Peyer's patch (tissue), 4 donors: ENCODE data around the gene CELF2. TPM values are rescaled to one million over a fixed set of nuclear protein-coding genes. Genes with fewer than 3 reads are reported as not detected.

ENCODE experiments used
- DNase-seq, 3 donors: peaks; one replicate each; pipeline ENCODE4 v3.0.0-alpha.2; 2017 to 2019
- H3K27ac ChIP-seq, 4 donors: fragments of 200-600 bp; sonication (generic); one replicate each; pipeline ENCODE4 v1.5.1; 2016 to 2019
- H3K27me3 ChIP-seq, 2 donors: fragments of 200-600 bp; sonication (generic); one replicate each; pipeline ENCODE4 v1.5.1; 2019
- H3K36me3 ChIP-seq, 3 donors: fragments of 200-600 bp; sonication (generic); one replicate each; pipeline ENCODE4 v1.5.1; 2016 to 2019
- H3K4me1 ChIP-seq, 4 donors: fragments of 200-600 bp; sonication (generic); one replicate each; pipeline ENCODE4 v1.5.1; 2016 to 2019
- H3K4me3 ChIP-seq, 4 donors: fragments of 200-600 bp; sonication (generic); 1 replicate in 3 of 4; 2 replicates in 1 of 4; pipeline ENCODE4 v1.5.1; 2016 to 2019; ENCODE audit warnings: mild to moderate bottlenecking in 1 of 4
- H3K9me3 ChIP-seq, 4 donors: fragments of 200-600 bp; sonication (generic); one replicate each; pipeline ENCODE4 v1.5.1; 2016 to 2019; ENCODE audit warnings: mild to moderate bottlenecking in 1 of 4
- POLR2A ChIP-seq, 2 donors: fragments of 450-650 bp; IDR thresholded peaks; one replicate each; pipeline ENCODE4 v1.5.1; 2017; ENCODE audit warnings: antibody characterized with exemption in 2 of 2, mild to moderate bottlenecking in 2 of 2, moderate library complexity in 2 of 2
- total RNA-seq, 4 donors: library from RNA; depleted of rRNA; stranded (reverse); fragments of >200 nt; gene quantifications; one replicate each; pipeline ENCODE4 v1.1.0, GENCODE V29; 2016
- TF ChIP-seq, protein P1 (sequence below), 6 experiments: fragments of 450-650 bp in 4 of 6; fragments of 200-600 bp in 2 of 6; sonication (generic) in 1 of 6; IDR thresholded peaks; one replicate each; pipeline ENCODE4 v1.5.1; 2017 to 2019; ENCODE audit warnings: antibody characterized with exemption in 6 of 6, mild to moderate bottlenecking in 3 of 6, moderate library complexity in 1 of 6

The CELF2 gene
- total RNA-seq, 4 donors from 2014 or later, result 20.5 to 110 (median 40.7) TPM

GRCh38 chr10:11240641-11241040 is 223.0 kb downstream of the CELF2 start:
- Histone ChIP-seq H3K36me3 (no peaks in the 10 kb centered on the region), H3K9me3 (no peaks in the 10 kb centered on the region), H3K4me1 (peaks cover 0 to 29% (median 21%) of the 10 kb centered on the region in 4 donors), H3K27ac (no peak overlapping the region), H3K27me3 (no peaks in the 10 kb centered on the region), H3K4me3 (no peak overlapping the region)
- TF ChIP-seq, protein P1, sequence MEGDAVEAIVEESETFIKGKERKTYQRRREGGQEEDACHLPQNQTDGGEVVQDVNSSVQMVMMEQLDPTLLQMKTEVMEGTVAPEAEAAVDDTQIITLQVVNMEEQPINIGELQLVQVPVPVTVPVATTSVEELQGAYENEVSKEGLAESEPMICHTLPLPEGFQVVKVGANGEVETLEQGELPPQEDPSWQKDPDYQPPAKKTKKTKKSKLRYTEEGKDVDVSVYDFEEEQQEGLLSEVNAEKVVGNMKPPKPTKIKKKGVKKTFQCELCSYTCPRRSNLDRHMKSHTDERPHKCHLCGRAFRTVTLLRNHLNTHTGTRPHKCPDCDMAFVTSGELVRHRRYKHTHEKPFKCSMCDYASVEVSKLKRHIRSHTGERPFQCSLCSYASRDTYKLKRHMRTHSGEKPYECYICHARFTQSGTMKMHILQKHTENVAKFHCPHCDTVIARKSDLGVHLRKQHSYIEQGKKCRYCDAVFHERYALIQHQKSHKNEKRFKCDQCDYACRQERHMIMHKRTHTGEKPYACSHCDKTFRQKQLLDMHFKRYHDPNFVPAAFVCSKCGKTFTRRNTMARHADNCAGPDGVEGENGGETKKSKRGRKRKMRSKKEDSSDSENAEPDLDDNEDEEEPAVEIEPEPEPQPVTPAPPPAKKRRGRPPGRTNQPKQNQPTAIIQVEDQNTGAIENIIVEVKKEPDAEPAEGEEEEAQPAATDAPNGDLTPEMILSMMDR (IDR thresholded peaks at IDR 0.05), result no peak
- TF ChIP-seq POLR2A (IDR thresholded peaks at IDR 0.05), result no peak
- no peak for DNase-seq

DNA sequence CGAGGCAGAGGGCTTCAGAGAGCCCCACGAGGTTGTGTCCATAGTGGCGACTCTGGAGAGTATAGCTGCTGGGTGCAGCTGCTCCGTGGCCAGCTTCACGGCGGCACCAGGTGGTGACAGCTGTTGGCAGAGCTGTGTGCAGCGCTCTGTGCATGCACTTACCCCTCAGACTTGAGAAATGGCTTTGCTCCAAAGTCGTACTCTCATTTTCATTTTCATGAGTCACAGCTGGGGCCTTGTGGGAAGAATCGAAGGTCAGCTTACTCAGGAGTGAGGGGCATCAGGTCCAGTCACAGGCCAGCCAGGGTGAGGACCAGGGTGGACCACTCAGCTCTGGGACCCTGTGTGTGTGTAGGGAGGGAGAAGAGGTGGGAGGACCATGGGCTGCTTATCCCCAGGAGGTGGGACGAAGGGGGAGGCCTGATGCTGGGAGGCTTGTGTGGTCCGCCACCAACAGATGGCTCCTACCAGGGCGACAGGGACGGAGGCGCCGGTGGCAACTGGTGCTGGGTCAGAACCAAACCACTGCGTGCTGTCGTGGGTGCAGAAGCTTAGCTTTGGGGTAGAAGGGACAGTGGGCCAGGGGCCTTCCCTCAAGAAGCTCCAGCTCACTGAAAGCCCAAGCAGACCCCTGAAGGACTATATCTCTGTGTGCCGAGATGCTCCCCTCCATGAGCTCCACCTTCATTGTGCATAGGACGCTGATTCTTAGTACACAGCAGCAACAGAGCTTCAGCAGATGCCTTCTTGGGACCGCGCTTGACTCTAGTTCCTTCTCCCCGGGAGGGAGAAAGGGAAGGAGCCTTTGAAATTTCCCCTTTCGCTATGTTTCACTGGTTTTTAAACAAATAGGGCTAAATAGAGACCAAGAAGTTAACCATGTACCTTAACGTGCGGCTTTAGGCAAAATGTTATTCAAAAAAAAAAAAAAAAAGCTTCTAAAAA is 225.0 kb downstream of the CELF2 start:
- H3K36me3 ChIP-seq, result peaks cover 0 to 2% (median 0%) of the 10 kb centered on the region in 3 donors
- peaks cover 0 to 38% (median 27%) of the 10 kb centered on the region in 4 donors for H3K4me1 ChIP-seq
- H3K27ac ChIP-seq, result peak overlapping the region in 3 of 4 donors; percentile 17 to 71 (median 23)
- peak in 2 of 3 donors; percentile 69 to 74 for DNase-seq
- no peaks in the 10 kb centered on the region for H3K9me3 ChIP-seq
- no peak for TF ChIP-seq POLR2A (IDR thresholded peaks at IDR 0.05)
- TF ChIP-seq, protein P1 (IDR thresholded peaks at IDR 0.05), result no peak
- no peaks in the 10 kb centered on the region for H3K27me3 ChIP-seq
- H3K4me3 ChIP-seq, result peak overlapping the region in 1 of 4 donors; percentile 4

GRCh38 chr10:11243425-11244222 is 226.0 kb downstream of the CELF2 start:
- no peaks in the 10 kb centered on the region for H3K9me3 ChIP-seq
- H3K36me3 ChIP-seq, result peaks cover 0 to 7% (median 0%) of the 10 kb centered on the region in 3 donors
- H3K27ac ChIP-seq, result peak overlapping the region in 1 of 4 donors; percentile 71
- no peak for DNase-seq
- peaks cover 0 to 38% (median 27%) of the 10 kb centered on the region in 4 donors for H3K4me1 ChIP-seq
- TF ChIP-seq, protein P1 (IDR thresholded peaks at IDR 0.05), result no peak
- TF ChIP-seq POLR2A (IDR thresholded peaks at IDR 0.05), result no peak
- no peaks in the 10 kb centered on the region for H3K27me3 ChIP-seq
- no peak overlapping the region for H3K4me3 ChIP-seq

GRCh38 chr10:11245095-11245479 is 227.4 kb downstream of the CELF2 start:
- H3K9me3 ChIP-seq, result no peaks in the 10 kb centered on the region
- H3K4me1 ChIP-seq, result peaks cover 0 to 38% (median 27%) of the 10 kb centered on the region in 4 donors
- TF ChIP-seq POLR2A (IDR thresholded peaks at IDR 0.05), result no peak
- TF ChIP-seq, protein P1 (IDR thresholded peaks at IDR 0.05), result no peak
- H3K27me3 ChIP-seq, result no peaks in the 10 kb centered on the region
- no peak for DNase-seq
- peak overlapping the region in 1 of 4 donors; percentile 71 for H3K27ac ChIP-seq
- peaks cover 0 to 13% (median 0%) of the 10 kb centered on the region in 3 donors for H3K36me3 ChIP-seq
- no peak overlapping the region for H3K4me3 ChIP-seq

DNA sequence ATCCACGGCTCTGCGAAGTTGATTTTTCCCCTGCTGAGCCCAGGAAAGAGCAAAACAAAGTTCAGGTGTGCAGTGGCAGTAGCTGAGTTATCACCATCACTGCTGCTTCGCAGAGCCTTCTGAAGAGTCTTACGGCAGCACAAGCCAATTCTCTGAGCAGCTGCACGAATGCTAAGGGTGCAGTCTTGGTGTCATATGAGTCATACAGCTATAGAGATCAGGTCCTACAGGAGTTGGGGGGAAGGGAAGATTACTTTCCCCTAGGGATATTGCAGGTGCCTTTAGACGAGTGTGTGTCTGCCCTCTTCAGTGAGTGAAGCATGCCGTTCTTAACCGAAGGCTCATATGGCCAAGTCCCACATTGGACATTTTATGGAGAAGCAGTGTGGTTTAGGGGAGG is 227.8 kb downstream of the CELF2 start:
- no peak for TF ChIP-seq POLR2A (IDR thresholded peaks at IDR 0.05)
- no peak for DNase-seq
- Histone ChIP-seq H3K4me3 (no peak overlapping the region), H3K36me3 (peaks cover 0 to 13% (median 0%) of the 10 kb centered on the region in 3 donors), H3K27ac (peak overlapping the region in 1 of 4 donors; percentile 40), H3K9me3 (no peaks in the 10 kb centered on the region), H3K4me1 (peaks cover 0 to 38% (median 27%) of the 10 kb centered on the region in 4 donors), H3K27me3 (no peaks in the 10 kb centered on the region)
